MCF 10A (cell line): ENCODE data around the gene HMGCS2. TPM values are rescaled to one million over a fixed set of nuclear protein-coding genes. Genes with fewer than 3 reads are reported as not detected.

Experiments
- BruUV-seq: library from RNA; stranded (reverse); fragments of 400-500 nt; replicated peaks from 2 replicates; lab custom pipeline; 2021; lab: Mats Ljungman, UMichigan
- CTCF ChIA-PET: fragments of 300-600 bp; sonication (Branson Sonifier 250); formaldehyde crosslinking; extraction: SDS; loops from one replicate; lab custom pipeline; 2021; ENCODE audit warnings: antibody characterized with exemption, inconsistent platforms; lab: Yijun Ruan, JAX
- POLR2A ChIA-PET: fragments of 300-600, 350-650 bp; sonication (Branson Sonifier 250); formaldehyde crosslinking; extraction: SDS; loops from one replicate; lab custom pipeline; 2020; ENCODE audit warnings: antibody characterized with exemption, inconsistent platforms; lab: Yijun Ruan, JAX
- DNase-seq: peaks from one replicate; pipeline ENCODE4 v3.0.0-alpha.2; 2018; ENCODE audit not compliant: unreplicated experiment
- H3K27ac Mint-ChIP-seq: one replicate; pipeline ENCODE4 v1.8.0; 2022; ENCODE audit warnings: mild to moderate bottlenecking, low read depth, mixed read lengths; ENCODE audit not compliant: unreplicated experiment
- H3K27me3 Mint-ChIP-seq: one replicate; pipeline ENCODE4 v1.8.0; 2022; ENCODE audit warnings: mixed read lengths; ENCODE audit not compliant: insufficient read depth, unreplicated experiment
- H3K36me3 Mint-ChIP-seq: one replicate; pipeline ENCODE4 v1.8.0; 2022; ENCODE audit warnings: mild to moderate bottlenecking, moderate library complexity, mixed read lengths; ENCODE audit not compliant: insufficient read depth, unreplicated experiment
- H3K4me1 Mint-ChIP-seq: one replicate; pipeline ENCODE4 v1.8.0; 2022; ENCODE audit warnings: mixed read lengths; ENCODE audit not compliant: insufficient read depth, unreplicated experiment
- H3K4me3 Mint-ChIP-seq: one replicate; pipeline ENCODE4 v1.8.0; 2022; ENCODE audit warnings: mild to moderate bottlenecking, moderate library complexity, mixed read lengths; ENCODE audit not compliant: unreplicated experiment
- H3K9me3 Mint-ChIP-seq: one replicate; pipeline ENCODE4 v1.8.0; 2022; ENCODE audit warnings: mixed read lengths; ENCODE audit not compliant: unreplicated experiment
- CTCF ChIP-seq: fragments of 200-600 bp; IDR thresholded peaks from one replicate; pipeline ENCODE4 v1.8.0; 2022; ENCODE audit warnings: antibody characterized with exemption, mild to moderate bottlenecking; ENCODE audit not compliant: unreplicated experiment
- intact Hi-C: fragments of 100-400 bp; cut with micrococcal nuclease; formaldehyde crosslinking; loops from 2 replicates; pipeline ENCODE4 v1.14.1; 2022
- total RNA-seq: library from RNA; stranded (reverse); gene quantifications from 2 replicates; pipeline ENCODE4 v1.2.3, GENCODE V29; 2022

The HMGCS2 gene
- total RNA-seq, 1 experiment from 2014 or later, result not detected

DNA sequence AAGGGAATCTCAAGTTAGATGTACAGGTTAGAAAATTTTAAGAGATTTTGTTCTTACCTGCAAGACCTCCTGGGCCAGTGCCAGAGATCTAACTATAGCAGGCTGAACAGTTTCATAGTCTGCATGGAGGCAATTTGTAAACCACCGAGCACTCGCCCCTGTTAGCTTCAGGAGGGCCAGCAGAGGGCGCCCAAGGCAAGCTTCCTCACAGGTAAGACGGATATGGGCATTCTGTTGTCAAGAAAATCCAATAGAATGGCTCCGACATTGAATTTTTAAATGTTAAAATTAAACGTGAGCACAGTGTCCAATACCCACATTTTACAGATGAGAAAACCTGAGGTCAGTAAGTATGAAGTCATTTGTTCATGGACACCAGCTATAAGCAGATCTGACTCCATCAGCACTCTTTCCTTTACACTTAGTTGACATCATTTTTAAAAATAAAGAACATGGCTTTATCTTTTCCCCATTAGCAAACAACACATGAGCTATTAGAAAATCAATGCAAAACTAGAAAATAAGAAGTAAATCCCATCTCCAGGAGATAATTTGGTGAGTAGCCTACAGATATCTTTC, 40.4 kb upstream of the HMGCS2 start:
- no peaks in the 10 kb centered on the region for H3K9me3 Mint-ChIP-seq
- POLR2A ChIA-PET, result interaction anchor here (0.6 to 0.8 kb wide), 2 partner anchors 22 to 123 kb away, joined by 3 to 5 read pairs; no protein-coding TSS in a partner anchor
- no peak overlapping the region for H3K27ac Mint-ChIP-seq
- no peaks in the 10 kb centered on the region for H3K4me1 Mint-ChIP-seq
- H3K4me3 Mint-ChIP-seq, result no peak overlapping the region
- H3K27me3 Mint-ChIP-seq, result peaks cover 53% of the 10 kb centered on the region
- TF ChIP-seq CTCF, result peak; percentile 92
- no TSS peak for BruUV-seq
- peak; percentile 76 for DNase-seq
- CTCF ChIA-PET, result interaction anchor here (0.6 to 4.0 kb wide), 35 partner anchors 9 to 199 kb away, joined by 3 to 36 read pairs (median 5); no protein-coding TSS in a partner anchor
- no peaks in the 10 kb centered on the region for H3K36me3 Mint-ChIP-seq
- intact Hi-C loops, result loop anchor here (1.0 to 5.0 kb wide), 2 partner anchors 62 to 338 kb away; no protein-coding TSS in a partner anchor

DNA sequence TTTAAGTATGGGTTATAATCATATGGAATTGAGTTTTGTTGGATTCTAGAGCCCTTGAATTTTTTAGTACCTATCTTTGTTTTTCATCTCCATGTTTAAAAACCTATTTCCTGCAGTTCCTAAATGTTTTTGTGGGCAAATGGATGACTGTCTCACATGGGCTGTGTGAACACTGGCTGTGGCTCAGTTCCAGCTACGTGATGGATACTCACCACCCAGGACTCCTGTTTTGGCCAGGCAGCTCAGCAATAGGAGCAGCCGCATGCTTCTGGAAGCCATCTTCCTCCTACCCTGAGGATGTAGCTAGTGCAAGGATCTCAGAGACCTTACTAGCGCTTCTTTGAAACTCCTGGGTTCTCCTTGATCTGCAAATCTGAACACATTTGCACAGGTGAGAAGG, 39.8 kb upstream of the HMGCS2 start:
- no peak for DNase-seq
- no peak for TF ChIP-seq CTCF
- Mint-ChIP-seq H3K9me3 (no peaks in the 10 kb centered on the region), H3K4me1 (no peaks in the 10 kb centered on the region), H3K27me3 (peaks cover 53% of the 10 kb centered on the region), H3K27ac (no peak overlapping the region), H3K36me3 (no peaks in the 10 kb centered on the region), H3K4me3 (no peak overlapping the region)
- intact Hi-C loops, result loop anchor here (5.0 kb wide), 1 partner anchor 339 kb away; no protein-coding TSS in a partner anchor
- ChIA-PET CTCF (interaction anchor here (0.6 to 4.0 kb wide), 25 partner anchors 9 to 367 kb away, joined by 3 to 36 read pairs (median 6); no protein-coding TSS in a partner anchor), POLR2A (interaction anchor here (0.6 to 0.8 kb wide), 2 partner anchors 22 to 122 kb away, joined by 3 to 5 read pairs; no protein-coding TSS in a partner anchor)
- BruUV-seq, result no TSS peak

- no peak overlapping the region for H3K4me3 Mint-ChIP-seq
- ChIA-PET POLR2A (no interaction called here), CTCF (interaction anchor here (0.6 to 4.0 kb wide), 4 partner anchors 9 to 60 kb away, joined by 3 to 36 read pairs (median 4); no protein-coding TSS in a partner anchor)
- H3K27me3 Mint-ChIP-seq, result peaks cover 43% of the 10 kb centered on the region
- no peak overlapping the region for H3K27ac Mint-ChIP-seq
- no peak for DNase-seq
- intact Hi-C loops, result loop anchor here (5.0 kb wide), 1 partner anchor 341 kb away; no protein-coding TSS in a partner anchor
- no peaks in the 10 kb centered on the region for H3K4me1 Mint-ChIP-seq
- no peaks in the 10 kb centered on the region for H3K9me3 Mint-ChIP-seq
- no peaks in the 10 kb centered on the region for H3K36me3 Mint-ChIP-seq
- no TSS peak for BruUV-seq
- TF ChIP-seq CTCF, result no peak
These were observed 37.8 kb upstream of the HMGCS2 start for GRCh38 chr1:119806489-119806888.

GRCh38 chr1:119805746-119806145, 37.0 kb upstream of the HMGCS2 start:
- no peaks in the 10 kb centered on the region for H3K4me1 Mint-ChIP-seq
- intact Hi-C loops, result loop anchor here (5.0 kb wide), 1 partner anchor 342 kb away; no protein-coding TSS in a partner anchor
- POLR2A ChIA-PET, result no interaction called here
- no peak for DNase-seq
- no peak overlapping the region for H3K4me3 Mint-ChIP-seq
- TF ChIP-seq CTCF, result no peak
- CTCF ChIA-PET, result interaction anchor here (0.7 kb wide), 1 partner anchor 282 kb away, joined by 3 read pairs; no protein-coding TSS in a partner anchor
- H3K27ac Mint-ChIP-seq, result no peak overlapping the region
- H3K36me3 Mint-ChIP-seq, result no peaks in the 10 kb centered on the region
- H3K27me3 Mint-ChIP-seq, result peaks cover 40% of the 10 kb centered on the region
- H3K9me3 Mint-ChIP-seq, result no peaks in the 10 kb centered on the region
- BruUV-seq, result no TSS peak
